Spleen (tissue), 11 donors: ENCODE results near the gene C6orf47. TPM values are rescaled to one million over a fixed set of nuclear protein-coding genes. Genes with fewer than 3 reads are reported as not detected.
A peak's percentile ranks its signal among the peaks of the same experiment; 100 is the strongest.

Experiments
- DNase-seq: peaks from one replicate; pipeline ENCODE4 v3.0.0-alpha.2; 2020
- H3K27ac ChIP-seq, 8 donors: fragments of 200-600 bp; sonication (generic) in 7 of 8; 1 replicate in 4 of 8; 2 replicates in 4 of 8; pipeline versions ENCODE4 v1.5.0 to v1.8.0; 2016 to 2021; ENCODE audit warnings: inconsistent platforms in 4 of 8, mild to moderate bottlenecking in 4 of 8, moderate library complexity in 1 of 8
- H3K27me3 ChIP-seq, 7 donors: fragments of 200-600 bp; sonication (generic) in 6 of 7; replicated peaks in 1 of 7; 1 replicate in 4 of 7; 2 replicates in 3 of 7; pipeline versions ENCODE4 v1.5.0 to v1.8.0; 2016 to 2021; ENCODE audit warnings: inconsistent platforms in 3 of 7, mild to moderate bottlenecking in 1 of 7
- H3K36me3 ChIP-seq, 6 donors: fragments of 200-600 bp; sonication (generic) in 5 of 6; 1 replicate in 4 of 6; 2 replicates in 2 of 6; pipeline versions ENCODE4 v1.5.0 to v1.8.0; 2016 to 2021; ENCODE audit warnings: inconsistent platforms in 2 of 6
- H3K4me1 ChIP-seq, 6 donors: fragments of 200-600 bp; sonication (generic) in 5 of 6; 1 replicate in 3 of 6; 2 replicates in 3 of 6; pipeline versions ENCODE4 v1.5.0 to v1.8.0; 2016 to 2021; ENCODE audit warnings: inconsistent platforms in 3 of 6
- H3K4me3 ChIP-seq, 8 donors: fragments of 200-600 bp; sonication (generic) in 7 of 8; 1 replicate in 4 of 8; 2 replicates in 4 of 8; pipeline versions ENCODE4 v1.5.0 to v1.8.0; 2016 to 2021; ENCODE audit warnings: inconsistent platforms in 4 of 8, mild to moderate bottlenecking in 4 of 8, moderate library complexity in 2 of 8
- H3K9me3 ChIP-seq, 8 donors: fragments of 200-600 bp; sonication (generic) in 7 of 8; 1 replicate in 4 of 8; 2 replicates in 4 of 8; pipeline versions ENCODE4 v1.5.0 to v1.8.0; 2016 to 2021; ENCODE audit warnings: inconsistent platforms in 4 of 8
- POLR2A ChIP-seq, 3 donors: fragments of 450-650 bp; IDR thresholded peaks; one replicate each; pipeline ENCODE4 v1.5.1; 2017; ENCODE audit warnings: antibody characterized with exemption in 3 of 3, mild to moderate bottlenecking in 1 of 3
- POLR2AphosphoS5 ChIP-seq, 3 donors: sonication (generic); formaldehyde crosslinking; IDR thresholded peaks; one replicate each; pipeline ENCODE4 v1.5.1; 2017; ENCODE audit warnings: antibody characterized with exemption in 3 of 3
- WGBS, 5 donors: extraction: QIAGEN DNeasy Blood & Tissue Kit in 3 of 5; methylation state at CpG; one replicate each; pipeline versions ENCODE4 v1.1.5 to v1.1.7; 2013 to 2018; 5-methylcytosine and 5-hydroxymethylcytosine counted together
- intact Hi-C: fragments of 100-400 bp; cut with DNase I; formaldehyde crosslinking; loops from one replicate; pipeline ENCODE4 v1.15.0; 2023; ENCODE audit warnings: low total_unique reads
- polyA plus RNA-seq, 3 donors: library from polyadenylated mRNA; stranded (reverse); fragments of 200-250 nt; gene quantifications; one replicate each; pipeline ENCODE4 v1.2.1, GENCODE V29; 2013
- total RNA-seq, 7 donors: library from RNA; depleted of rRNA in 3 of 7; stranded (reverse); fragments of >200 nt in 3 of 7; fragmentation: NEBNext Ultra II Directional in 4 of 7; extraction: Animal tissue kit (Norgen Biotek cat#: 25700) in 4 of 7; gene quantifications; one replicate each; pipeline versions ENCODE4 v1.1.0 to v1.2.1, GENCODE V29; 2016 to 2021
- TF ChIP-seq, protein P1 (sequence below), 11 experiments: fragments of 200-600 bp in 7 of 11; fragments of 450-650 bp in 4 of 11; sonication (generic) in 4 of 11; IDR thresholded peaks in 8 of 11; conservative IDR thresholded peaks in 3 of 11; 1 replicate in 7 of 11; 2 replicates in 4 of 11; pipeline versions ENCODE4 v1.4.0 to v1.8.0; 2016 to 2021; ENCODE audit warnings: antibody characterized with exemption in 11 of 11, inconsistent platforms in 4 of 11, mild to moderate bottlenecking in 1 of 11
- donor health status: healthy with polysubstance abuse.
- donor health status: DM: no; HTN: no; CAD: no; lungs with moderate emphysema.
- donor health status: DM: no; HTN: no; CAD: no.
- donor health status: Bipolar disorder and iron deficiency.
- donor health status: healthy.
- donor health status: DM: no; HTN: no; CAD: no.
- donor health status: DM: yes; HTN: yes; CAD: no.

C6orf47 gene
- total and polyA plus RNA-seq, 10 donors = 12.2 to 37.4 (median 26.6) TPM

- intact Hi-C loops = no loop called here
- Histone ChIP-seq H3K27ac (no peak overlapping the region), H3K27me3 (no peaks in the 10 kb centered on the region), H3K9me3 (no peaks in the 10 kb centered on the region), H3K4me1 (peaks cover 0 to 12% (median 2%) of the 10 kb centered on the region in 6 donors), H3K4me3 (no peak overlapping the region), H3K36me3 (peaks cover 15 to 100% (median 99%) of the 10 kb centered on the region in 6 donors)
- no peak for DNase-seq
- WGBS, 5 donors = 93 to 97% (median 93%) methylated on average over 6 of the region's 6 CpGs
- no peak for TF ChIP-seq POLR2A (IDR thresholded peaks at IDR 0.05)
Observed at GRCh38 chr6:31642798-31643570, 17.6 kb downstream of the C6orf47 start.

DNA sequence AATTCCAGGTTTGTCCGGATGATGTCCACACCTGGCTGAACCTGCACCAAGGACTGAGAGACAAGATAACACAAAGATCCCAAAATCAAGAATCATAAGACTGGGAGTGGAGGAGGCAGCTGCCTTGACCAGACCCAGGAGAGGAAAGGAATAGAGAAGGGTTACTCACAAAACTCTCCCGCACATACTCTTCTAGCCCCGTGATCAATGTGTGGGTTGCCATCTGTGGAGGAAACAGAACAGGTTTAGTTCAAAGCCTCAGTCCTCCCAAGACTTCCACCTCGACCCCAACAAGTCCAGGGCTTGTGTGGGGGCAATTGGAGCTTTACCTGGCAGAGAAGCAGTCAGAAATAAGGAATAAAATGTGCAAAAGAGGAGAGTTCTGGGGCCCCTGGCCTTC is 19.2 kb downstream of the C6orf47 start:
- TF ChIP-seq POLR2A (IDR thresholded peaks at IDR 0.05) (no peak), POLR2AphosphoS5 (IDR thresholded peaks at IDR 0.05) (no peak)
- TF ChIP-seq, protein P1, sequence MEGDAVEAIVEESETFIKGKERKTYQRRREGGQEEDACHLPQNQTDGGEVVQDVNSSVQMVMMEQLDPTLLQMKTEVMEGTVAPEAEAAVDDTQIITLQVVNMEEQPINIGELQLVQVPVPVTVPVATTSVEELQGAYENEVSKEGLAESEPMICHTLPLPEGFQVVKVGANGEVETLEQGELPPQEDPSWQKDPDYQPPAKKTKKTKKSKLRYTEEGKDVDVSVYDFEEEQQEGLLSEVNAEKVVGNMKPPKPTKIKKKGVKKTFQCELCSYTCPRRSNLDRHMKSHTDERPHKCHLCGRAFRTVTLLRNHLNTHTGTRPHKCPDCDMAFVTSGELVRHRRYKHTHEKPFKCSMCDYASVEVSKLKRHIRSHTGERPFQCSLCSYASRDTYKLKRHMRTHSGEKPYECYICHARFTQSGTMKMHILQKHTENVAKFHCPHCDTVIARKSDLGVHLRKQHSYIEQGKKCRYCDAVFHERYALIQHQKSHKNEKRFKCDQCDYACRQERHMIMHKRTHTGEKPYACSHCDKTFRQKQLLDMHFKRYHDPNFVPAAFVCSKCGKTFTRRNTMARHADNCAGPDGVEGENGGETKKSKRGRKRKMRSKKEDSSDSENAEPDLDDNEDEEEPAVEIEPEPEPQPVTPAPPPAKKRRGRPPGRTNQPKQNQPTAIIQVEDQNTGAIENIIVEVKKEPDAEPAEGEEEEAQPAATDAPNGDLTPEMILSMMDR (IDR thresholded peaks at IDR 0.05 in 8 of 11, conservative IDR thresholded peaks at IDR 0.05 in 3 of 11) = no peak
- no peaks in the 10 kb centered on the region for H3K27me3 ChIP-seq
- H3K9me3 ChIP-seq = no peaks in the 10 kb centered on the region
- H3K36me3 ChIP-seq = peaks cover 4 to 100% (median 99%) of the 10 kb centered on the region in 6 donors
- no peak overlapping the region for H3K27ac ChIP-seq
- DNase-seq = no peak
- peaks cover 0 to 12% (median 2%) of the 10 kb centered on the region in 6 donors for H3K4me1 ChIP-seq
- intact Hi-C loops = no loop called here
- H3K4me3 ChIP-seq = no peak overlapping the region
- 83 to 93% (median 88%) methylated on average over 4 of the region's 4 CpGs for WGBS, 5 donors

- Histone ChIP-seq H3K27ac (peak overlapping the region in 1 of 8 donors; percentile 46), H3K27me3 (no peaks in the 10 kb centered on the region), H3K9me3 (no peaks in the 10 kb centered on the region), H3K4me3 (no peak overlapping the region), H3K36me3 (peaks cover 4 to 100% (median 99%) of the 10 kb centered on the region in 6 donors), H3K4me1 (peaks cover 0 to 12% (median 2%) of the 10 kb centered on the region in 6 donors)
- intact Hi-C loops = no loop called here
- TF ChIP-seq POLR2A (IDR thresholded peaks at IDR 0.05) (no peak), POLR2AphosphoS5 (IDR thresholded peaks at IDR 0.05) (no peak)
- TF ChIP-seq, protein P1 (IDR thresholded peaks at IDR 0.05 in 8 of 11, conservative IDR thresholded peaks at IDR 0.05 in 3 of 11) = no peak
- 86 to 93% (median 89%) methylated on average over 6 of the region's 6 CpGs for WGBS, 5 donors
- DNase-seq = no peak
Observed at GRCh38 chr6:31640612-31641011, 20.0 kb downstream of the C6orf47 start.

GRCh38 chr6:31639449-31639861 is 21.1 kb downstream of the C6orf47 start:
- intact Hi-C loops = no loop called here
- Histone ChIP-seq H3K36me3 (peaks cover 4 to 100% (median 99%) of the 10 kb centered on the region in 6 donors), H3K27me3 (no peaks in the 10 kb centered on the region), H3K27ac (peak overlapping the region in 3 of 8 donors; percentile 7 to 46 (median 10)), H3K9me3 (no peaks in the 10 kb centered on the region), H3K4me3 (no peak overlapping the region), H3K4me1 (peaks cover 0 to 12% (median 2%) of the 10 kb centered on the region in 6 donors)
- WGBS, 5 donors = 51 to 89% (median 76%) methylated on average over 5 to 10 of the region's 10 CpGs
- no peak for DNase-seq
- TF ChIP-seq, protein P1 (IDR thresholded peaks at IDR 0.05 in 8 of 11, conservative IDR thresholded peaks at IDR 0.05 in 3 of 11) = no peak
- peak; percentile 4 to 66 (median 36) for TF ChIP-seq POLR2AphosphoS5 (IDR thresholded peaks at IDR 0.05)
